GM23338 (cell line): ENCODE measurements around the gene LAMTOR1. TPM values are rescaled to one million over a fixed set of nuclear protein-coding genes. Genes with fewer than 3 reads are reported as not detected.

Experiments used
- ATAC-seq: fragments of 200-7000 bp; cut with Tn5 transposase; 3 replicates; pipeline ENCODE4 v1.9.1; 2020
- DNase-seq: peaks from one replicate; pipeline ENCODE4 v3.0.0-alpha.2; 2015; ENCODE audit warnings: low spot score
- H2AFZ ChIP-seq: fragments of 200-600 bp; sonication (generic); 2 replicates; pipeline ENCODE4 v1.8.0; 2016; ENCODE audit warnings: antibody characterized with exemption, mild to moderate bottlenecking, moderate library complexity
- H3F3A ChIP-seq: fragments of 200-600 bp; sonication (generic); replicated peaks from 2 replicates; pipeline ENCODE4 v1.8.0; 2017; ENCODE audit warnings: antibody characterized with exemption, mixed run types, low read depth
- H3K27ac ChIP-seq: fragments of 200-600 bp; sonication (generic); 2 replicates; pipeline ENCODE4 v1.6.1; 2016; ENCODE audit warnings: low read depth
- H3K27me3 ChIP-seq: fragments of 200-600 bp; sonication (generic); 2 replicates; pipeline ENCODE4 v1.8.0; 2016; ENCODE audit warnings: mild to moderate bottlenecking, mixed run types, moderate library complexity; ENCODE audit not compliant: insufficient read depth
- H3K36me3 ChIP-seq: fragments of 200-600 bp; sonication (generic); 2 replicates; pipeline ENCODE4 v1.8.0; 2016; ENCODE audit warnings: mild to moderate bottlenecking; ENCODE audit not compliant: insufficient read depth
- H3K4me1 ChIP-seq: fragments of 200-600 bp; sonication (generic); 2 replicates; pipeline ENCODE4 v1.8.0; 2016; ENCODE audit warnings: mild to moderate bottlenecking, moderate library complexity; ENCODE audit not compliant: insufficient read depth
- H3K4me2 ChIP-seq: fragments of 200-600 bp; sonication (generic); 2 replicates; pipeline ENCODE4 v1.7.1; 2017; ENCODE audit warnings: mixed run types
- H3K4me3 ChIP-seq: fragments of 200-600 bp; sonication (generic); 2 replicates; pipeline ENCODE4 v1.6.1; 2016; ENCODE audit warnings: mixed run types
- H3K79me2 ChIP-seq: fragments of 200-600 bp; sonication (generic); replicated peaks from 2 replicates; pipeline ENCODE4 v1.8.0; 2017; ENCODE audit warnings: mild to moderate bottlenecking; ENCODE audit not compliant: insufficient read depth
- H3K9me2 ChIP-seq: fragments of 200-600 bp; sonication (generic); 2 replicates; pipeline ENCODE4 v1.8.0; 2017; ENCODE audit not compliant: insufficient read depth
- H4K20me1 ChIP-seq: fragments of 200-600 bp; sonication (generic); replicated peaks from 2 replicates; pipeline ENCODE4 v1.8.0; 2017; ENCODE audit warnings: mild to moderate bottlenecking; ENCODE audit not compliant: insufficient read depth
- H3K27ac Mint-ChIP-seq: 2 replicates; pipeline ENCODE4 v1.8.0; 2020; ENCODE audit warnings: inconsistent platforms, mild to moderate bottlenecking, moderate library complexity, mixed read lengths
- H3K27me3 Mint-ChIP-seq: 3 replicates; pipeline ENCODE4 v1.8.0; 2022; ENCODE audit warnings: low read depth, mild to moderate bottlenecking, moderate library complexity, mixed read lengths, inconsistent platforms; ENCODE audit not compliant: insufficient read depth, poor library complexity
- H3K36me3 Mint-ChIP-seq: 3 replicates; pipeline ENCODE4 v1.8.0; 2021; ENCODE audit warnings: low read depth, mild to moderate bottlenecking, inconsistent platforms, moderate library complexity, mixed read lengths
- H3K4me1 Mint-ChIP-seq: 3 replicates; pipeline ENCODE4 v1.8.0; 2020; ENCODE audit warnings: mild to moderate bottlenecking, inconsistent platforms, mixed read lengths
- H3K4me3 Mint-ChIP-seq: 3 replicates; pipeline ENCODE4 v1.8.0; 2021; ENCODE audit warnings: moderate library complexity, mild to moderate bottlenecking, inconsistent platforms, mixed read lengths
- H3K9me3 Mint-ChIP-seq: 3 replicates; pipeline ENCODE4 v1.8.0; 2020; ENCODE audit warnings: moderate library complexity, mild to moderate bottlenecking, inconsistent platforms, mixed read lengths
- CREB1 ChIP-seq: fragments of 250-450 bp; sonication (Bioruptor Pico); IDR thresholded peaks from 2 replicates; pipeline ENCODE4 v1.5.0; 2020; ENCODE audit warnings: low read depth, mild to moderate bottlenecking, moderate library complexity
- EZH2 ChIP-seq: fragments of 200-600 bp; sonication (generic); IDR thresholded peaks from one replicate; pipeline ENCODE4 v1.8.0; 2017; ENCODE audit warnings: antibody characterized with exemption, mild to moderate bottlenecking, low read depth; ENCODE audit not compliant: unreplicated experiment
- JUNB ChIP-seq: IDR thresholded peaks from one replicate; pipeline ENCODE4 v1.6.1; 2016; ENCODE audit warnings: antibody characterized with exemption; ENCODE audit not compliant: unreplicated experiment
- NANOG ChIP-seq: IDR thresholded peaks from 2 replicates; pipeline ENCODE4 v1.6.1; 2016; ENCODE audit warnings: antibody characterized with exemption, borderline replicate concordance
- ZNF114 ChIP-seq: fragments of 250-450 bp; sonication (Bioruptor Pico); IDR thresholded peaks from 2 replicates; pipeline ENCODE4 v1.5.0; 2020; ENCODE audit warnings: mild to moderate bottlenecking, moderate library complexity
- ZNF331 ChIP-seq: fragments of 250-450 bp; sonication (Bioruptor Pico); IDR thresholded peaks from 2 replicates; pipeline ENCODE4 v1.5.0; 2020; ENCODE audit warnings: low read depth, mild to moderate bottlenecking, moderate library complexity
- polyA plus RNA-seq: library from polyadenylated mRNA; unstranded; fragments of >200 nt; fragmentation: Nextera tagmentation; extraction: Ambion mirVana; gene quantifications from 2 replicates; pipeline ENCODE4 v1.2.1, GENCODE V29; 2016
- total RNA-seq: library from RNA; depleted of rRNA; stranded (reverse); fragments of >200 nt; shearing (Covaris generic); gene quantifications from 2 replicates; pipeline ENCODE4 v1.2.3, GENCODE V29; 2014
- TF ChIP-seq, protein P1 (sequence below): IDR thresholded peaks from one replicate; pipeline ENCODE4 v1.6.1; 2018; ENCODE audit warnings: antibody characterized with exemption; ENCODE audit not compliant: unreplicated experiment
- TF ChIP-seq, protein P2 (sequence below), 2 experiments: fragments of 200-600 bp in 1 of 2; sonication (generic) in 1 of 2; conservative IDR thresholded peaks; 2 replicates each; pipeline versions ENCODE4 v1.5.1 to v1.6.1; 2016 to 2017; ENCODE audit warnings: antibody characterized with exemption in 2 of 2, low read depth in 2 of 2, mild to moderate bottlenecking in 2 of 2, moderate library complexity in 1 of 2
- TF ChIP-seq, protein P3 (sequence below): IDR thresholded peaks from 2 replicates; pipeline ENCODE4 v1.6.1; 2016; ENCODE audit warnings: antibody characterized with exemption

LAMTOR1 gene
- total and polyA plus RNA-seq, 2 experiments from 2014 or later, result 112 to 157 TPM

DNA sequence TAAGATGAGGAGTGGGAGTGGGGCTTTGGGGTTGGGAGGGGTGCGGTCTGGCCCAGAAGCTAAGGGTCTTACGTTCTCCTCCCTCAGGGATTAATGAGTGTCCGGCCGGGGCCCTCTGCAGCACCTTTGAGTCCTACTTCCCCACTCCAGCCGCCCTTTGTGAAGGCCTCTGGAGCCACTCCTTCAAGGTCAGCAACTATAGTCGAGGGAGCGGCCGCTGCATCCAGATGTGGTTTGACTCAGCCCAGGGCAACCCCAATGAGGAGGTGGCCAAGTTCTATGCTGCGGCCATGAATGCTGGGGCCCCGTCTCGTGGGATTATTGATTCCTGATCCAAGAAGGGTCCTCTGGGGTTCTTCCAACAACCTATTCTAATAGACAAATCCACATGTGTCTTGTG lies 36.4 kb upstream of the LAMTOR1 start:
- peaks cover 2% of the 10 kb centered on the region; the same call in 1 of the 3 replicates for H3K4me1 Mint-ChIP-seq
- no peaks in the 10 kb centered on the region; the same call in 2 of the 3 replicates for H3K9me3 Mint-ChIP-seq
- H4K20me1 ChIP-seq, result no peaks in the 10 kb centered on the region; the same call in 1 of the 2 replicates
- DNase-seq (no peak), ATAC-seq (no peak)
- no peaks in the 10 kb centered on the region for H3K36me3 Mint-ChIP-seq
- H3K27ac ChIP-seq, result no peak overlapping the region
- H3K4me3 ChIP-seq, result no peak overlapping the region
- H3K27me3 Mint-ChIP-seq, result peaks cover 2% of the 10 kb centered on the region
- H3F3A ChIP-seq, result no peaks in the 10 kb centered on the region
- no peaks in the 10 kb centered on the region for H3K36me3 ChIP-seq
- H3K4me2 ChIP-seq, result no peak overlapping the region
- TF ChIP-seq JUNB (no peak), ZNF114 (no peak), EZH2 (no peak), ZNF331 (CRISPR knock-in tag) (no peak), CREB1 (CRISPR knock-in tag) (no peak), NANOG (no peak)
- TF ChIP-seq, protein P1, sequence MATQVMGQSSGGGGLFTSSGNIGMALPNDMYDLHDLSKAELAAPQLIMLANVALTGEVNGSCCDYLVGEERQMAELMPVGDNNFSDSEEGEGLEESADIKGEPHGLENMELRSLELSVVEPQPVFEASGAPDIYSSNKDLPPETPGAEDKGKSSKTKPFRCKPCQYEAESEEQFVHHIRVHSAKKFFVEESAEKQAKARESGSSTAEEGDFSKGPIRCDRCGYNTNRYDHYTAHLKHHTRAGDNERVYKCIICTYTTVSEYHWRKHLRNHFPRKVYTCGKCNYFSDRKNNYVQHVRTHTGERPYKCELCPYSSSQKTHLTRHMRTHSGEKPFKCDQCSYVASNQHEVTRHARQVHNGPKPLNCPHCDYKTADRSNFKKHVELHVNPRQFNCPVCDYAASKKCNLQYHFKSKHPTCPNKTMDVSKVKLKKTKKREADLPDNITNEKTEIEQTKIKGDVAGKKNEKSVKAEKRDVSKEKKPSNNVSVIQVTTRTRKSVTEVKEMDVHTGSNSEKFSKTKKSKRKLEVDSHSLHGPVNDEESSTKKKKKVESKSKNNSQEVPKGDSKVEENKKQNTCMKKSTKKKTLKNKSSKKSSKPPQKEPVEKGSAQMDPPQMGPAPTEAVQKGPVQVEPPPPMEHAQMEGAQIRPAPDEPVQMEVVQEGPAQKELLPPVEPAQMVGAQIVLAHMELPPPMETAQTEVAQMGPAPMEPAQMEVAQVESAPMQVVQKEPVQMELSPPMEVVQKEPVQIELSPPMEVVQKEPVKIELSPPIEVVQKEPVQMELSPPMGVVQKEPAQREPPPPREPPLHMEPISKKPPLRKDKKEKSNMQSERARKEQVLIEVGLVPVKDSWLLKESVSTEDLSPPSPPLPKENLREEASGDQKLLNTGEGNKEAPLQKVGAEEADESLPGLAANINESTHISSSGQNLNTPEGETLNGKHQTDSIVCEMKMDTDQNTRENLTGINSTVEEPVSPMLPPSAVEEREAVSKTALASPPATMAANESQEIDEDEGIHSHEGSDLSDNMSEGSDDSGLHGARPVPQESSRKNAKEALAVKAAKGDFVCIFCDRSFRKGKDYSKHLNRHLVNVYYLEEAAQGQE, result no peak
- TF ChIP-seq, protein P2, sequence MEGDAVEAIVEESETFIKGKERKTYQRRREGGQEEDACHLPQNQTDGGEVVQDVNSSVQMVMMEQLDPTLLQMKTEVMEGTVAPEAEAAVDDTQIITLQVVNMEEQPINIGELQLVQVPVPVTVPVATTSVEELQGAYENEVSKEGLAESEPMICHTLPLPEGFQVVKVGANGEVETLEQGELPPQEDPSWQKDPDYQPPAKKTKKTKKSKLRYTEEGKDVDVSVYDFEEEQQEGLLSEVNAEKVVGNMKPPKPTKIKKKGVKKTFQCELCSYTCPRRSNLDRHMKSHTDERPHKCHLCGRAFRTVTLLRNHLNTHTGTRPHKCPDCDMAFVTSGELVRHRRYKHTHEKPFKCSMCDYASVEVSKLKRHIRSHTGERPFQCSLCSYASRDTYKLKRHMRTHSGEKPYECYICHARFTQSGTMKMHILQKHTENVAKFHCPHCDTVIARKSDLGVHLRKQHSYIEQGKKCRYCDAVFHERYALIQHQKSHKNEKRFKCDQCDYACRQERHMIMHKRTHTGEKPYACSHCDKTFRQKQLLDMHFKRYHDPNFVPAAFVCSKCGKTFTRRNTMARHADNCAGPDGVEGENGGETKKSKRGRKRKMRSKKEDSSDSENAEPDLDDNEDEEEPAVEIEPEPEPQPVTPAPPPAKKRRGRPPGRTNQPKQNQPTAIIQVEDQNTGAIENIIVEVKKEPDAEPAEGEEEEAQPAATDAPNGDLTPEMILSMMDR (conservative IDR thresholded peaks at IDR 0.05; ENCODE audit: low read depth in 2 of 2), result no peak
- TF ChIP-seq, protein P3, sequence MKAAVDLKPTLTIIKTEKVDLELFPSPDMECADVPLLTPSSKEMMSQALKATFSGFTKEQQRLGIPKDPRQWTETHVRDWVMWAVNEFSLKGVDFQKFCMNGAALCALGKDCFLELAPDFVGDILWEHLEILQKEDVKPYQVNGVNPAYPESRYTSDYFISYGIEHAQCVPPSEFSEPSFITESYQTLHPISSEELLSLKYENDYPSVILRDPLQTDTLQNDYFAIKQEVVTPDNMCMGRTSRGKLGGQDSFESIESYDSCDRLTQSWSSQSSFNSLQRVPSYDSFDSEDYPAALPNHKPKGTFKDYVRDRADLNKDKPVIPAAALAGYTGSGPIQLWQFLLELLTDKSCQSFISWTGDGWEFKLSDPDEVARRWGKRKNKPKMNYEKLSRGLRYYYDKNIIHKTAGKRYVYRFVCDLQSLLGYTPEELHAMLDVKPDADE, result no peak
- no peaks in the 10 kb centered on the region for H3K9me2 ChIP-seq
- H3K79me2 ChIP-seq, result no peaks in the 10 kb centered on the region
- no peaks in the 10 kb centered on the region for H3K4me1 ChIP-seq
- H3K27ac Mint-ChIP-seq, result no peak overlapping the region
- H2AFZ ChIP-seq, result no peak overlapping the region
- H3K27me3 ChIP-seq, result no peaks in the 10 kb centered on the region
- H3K4me3 Mint-ChIP-seq, result no peak overlapping the region
